HL-60 (cell line): ENCODE measurements around the gene CDCA5.

Experiments
- DNase-seq, 2 experiments: peaks; one replicate each; pipeline ENCODE4 v3.0.0-alpha.2; 2010 to 2020; ENCODE audit warnings: low read depth in 1 of 2, low spot score in 1 of 2
- H3K27ac ChIP-seq: fragments of 250-450 bp; sonication (Bioruptor Pico); replicated peaks from 2 replicates; pipeline ENCODE4 v1.5.1; 2020; ENCODE audit warnings: mild to moderate bottlenecking, moderate library complexity
- H3K27me3 ChIP-seq: fragments of 250-450 bp; sonication (Bioruptor Pico); 2 replicates; pipeline ENCODE4 v1.5.1; 2021; ENCODE audit warnings: mild to moderate bottlenecking, moderate library complexity; ENCODE audit not compliant: insufficient read depth, poor library complexity, severe bottlenecking
- H3K4me3 ChIP-seq: replicated peaks from 2 replicates; pipeline ENCODE4 v1.5.1; 2011; ENCODE audit warnings: mild to moderate bottlenecking, control low read depth, low read length; ENCODE audit not compliant: insufficient read depth
- CTCF ChIP-seq: IDR thresholded peaks from one replicate; pipeline ENCODE4 v1.5.1; 2011; ENCODE audit warnings: low read length, control low read depth, inconsistent platforms; ENCODE audit not compliant: insufficient read depth
- GABPA ChIP-seq: IDR thresholded peaks from 2 replicates; pipeline ENCODE4 v1.6.1; 2012; ENCODE audit warnings: low read depth
- POLR2AphosphoS5 ChIP-seq: IDR thresholded peaks from 2 replicates; pipeline ENCODE4 v1.6.1; 2012; ENCODE audit warnings: low read depth
- REST ChIP-seq: IDR thresholded peaks from 2 replicates; pipeline ENCODE4 v1.6.1; 2012; ENCODE audit warnings: low read depth; ENCODE audit not compliant: insufficient replicate concordance
- SPI1 ChIP-seq: IDR thresholded peaks from 2 replicates; pipeline ENCODE4 v1.6.1; 2012; ENCODE audit warnings: low read depth, mild to moderate bottlenecking, borderline replicate concordance

The CDCA5 gene

GRCh38 chr11:65045728-65046127 lies 38.1 kb downstream of the CDCA5 start:
- H3K4me3 ChIP-seq, result no peak overlapping the region
- H3K27me3 ChIP-seq, result no peaks in the 10 kb centered on the region
- TF ChIP-seq CTCF, result no peak
- no peak for TF ChIP-seq REST
- TF ChIP-seq GABPA, result no peak
- no peak for TF ChIP-seq SPI1
- TF ChIP-seq POLR2AphosphoS5, result no peak
- H3K27ac ChIP-seq, result no peak overlapping the region
- DNase-seq, result no peak

GRCh38 chr11:65045061-65045460 lies 38.8 kb downstream of the CDCA5 start:
- TF ChIP-seq POLR2AphosphoS5 (no peak), REST (no peak), GABPA (no peak), CTCF (no peak), SPI1 (no peak)
- no peaks in the 10 kb centered on the region for H3K27me3 ChIP-seq

GRCh38 chr11:65043881-65044501 lies 39.8 kb downstream of the CDCA5 start:
- TF ChIP-seq GABPA, result no peak
- no peak for TF ChIP-seq SPI1
- no peak for TF ChIP-seq POLR2AphosphoS5
- TF ChIP-seq REST, result no peak
- TF ChIP-seq CTCF, result no peak
- Histone ChIP-seq H3K27me3 (no peaks in the 10 kb centered on the region), H3K27ac (no peak overlapping the region), H3K4me3 (no peak overlapping the region)
- peak; percentile 82 to 85 for DNase-seq

More at GRCh38 chr11:65045061-65045460, 38.8 kb downstream of the CDCA5 start:
- no peak for DNase-seq
- Histone ChIP-seq H3K4me3 (no peak overlapping the region), H3K27ac (no peak overlapping the region)
